Mesenchymal stem cell (in vitro differentiated cells and primary cell): Measurements from ENCODE around the gene CCNF.

Source experiments
- DNase-seq: peaks from one replicate; pipeline ENCODE4 v3.0.0-alpha.2; 2013
- H2AFZ ChIP-seq: one replicate; pipeline ENCODE4 v1.6.1; 2013; ENCODE audit warnings: low read depth, mild to moderate bottlenecking, control low read depth, inconsistent platforms, low read length, moderate library complexity
- H2AK5ac ChIP-seq: 2 replicates; pipeline ENCODE4 v1.6.1; 2013; ENCODE audit warnings: low read length, moderate library complexity, mild to moderate bottlenecking, inconsistent platforms; ENCODE audit not compliant: severe bottlenecking
- H2BK120ac ChIP-seq: one replicate; pipeline ENCODE4 v1.6.1; 2013; ENCODE audit warnings: low read depth, mild to moderate bottlenecking, inconsistent platforms, low read length, moderate library complexity
- H2BK12ac ChIP-seq, 2 experiments: one replicate each; pipeline ENCODE4 v1.6.1; 2013; ENCODE audit warnings: inconsistent platforms in 2 of 2, low read length in 2 of 2, mild to moderate bottlenecking in 2 of 2, moderate library complexity in 2 of 2, control low read depth in 1 of 2
- H2BK15ac ChIP-seq: one replicate; pipeline ENCODE4 v1.6.1; 2013; ENCODE audit warnings: mild to moderate bottlenecking, low read depth, inconsistent platforms; ENCODE audit not compliant: poor library complexity, severe bottlenecking
- H2BK5ac ChIP-seq: 2 replicates; pipeline ENCODE4 v1.6.1; 2013; ENCODE audit warnings: low read depth, mild to moderate bottlenecking, low read length, control low read depth, inconsistent platforms; ENCODE audit not compliant: poor library complexity, severe bottlenecking
- H3K14ac ChIP-seq, 2 experiments: one replicate each; pipeline ENCODE4 v1.6.1; 2013; ENCODE audit warnings: inconsistent platforms in 2 of 2, low read length in 2 of 2, control low read depth in 1 of 2, mild to moderate bottlenecking in 1 of 2, moderate library complexity in 1 of 2
- H3K18ac ChIP-seq, 2 experiments: one replicate each; pipeline ENCODE4 v1.6.1; 2013; ENCODE audit warnings: inconsistent platforms in 2 of 2, low read length in 2 of 2, control low read depth in 1 of 2, low read depth in 1 of 2, mild to moderate bottlenecking in 1 of 2
- H3K23ac ChIP-seq, 2 experiments: one replicate each; pipeline ENCODE4 v1.6.1; 2013; ENCODE audit warnings: inconsistent platforms in 2 of 2, low read length in 2 of 2, mild to moderate bottlenecking in 2 of 2, moderate library complexity in 2 of 2, control low read depth in 1 of 2
- H3K27ac ChIP-seq: 2 replicates; pipeline ENCODE4 v1.5.1; 2013; ENCODE audit warnings: mild to moderate bottlenecking, moderate library complexity, low read length, control low read depth, inconsistent platforms; ENCODE audit not compliant: poor library complexity, severe bottlenecking
- H3K27me3 ChIP-seq, 2 experiments: 2 replicates each; pipeline versions ENCODE4 v1.6.1 to v1.7.0; 2013; ENCODE audit warnings: low read length in 2 of 2, mild to moderate bottlenecking in 2 of 2, moderate library complexity in 2 of 2, control low read depth in 1 of 2, inconsistent platforms in 1 of 2; ENCODE audit not compliant: control insufficient read depth in 1 of 2, insufficient read depth in 1 of 2
- H3K36me3 ChIP-seq, 2 experiments: 2 replicates each; pipeline versions ENCODE4 v1.6.1 to v1.7.0; 2013; ENCODE audit warnings: low read length in 2 of 2, control low read depth in 1 of 2, inconsistent platforms in 1 of 2, low read depth in 1 of 2, mild to moderate bottlenecking in 1 of 2; ENCODE audit not compliant: insufficient read depth in 2 of 2, control insufficient read depth in 1 of 2
- H3K4ac ChIP-seq, 2 experiments: one replicate each; pipeline ENCODE4 v1.6.1; 2013; ENCODE audit warnings: inconsistent platforms in 2 of 2, low read length in 2 of 2, mild to moderate bottlenecking in 2 of 2, moderate library complexity in 2 of 2, control low read depth in 1 of 2, low read depth in 1 of 2
- H3K4me1 ChIP-seq: 2 replicates; pipeline ENCODE4 v1.6.1; 2013; ENCODE audit warnings: low read depth, low read length, control low read depth; ENCODE audit not compliant: control insufficient read depth, insufficient read depth
- H3K4me2 ChIP-seq: 2 replicates; pipeline ENCODE4 v1.6.1; 2013; ENCODE audit warnings: low read length, mild to moderate bottlenecking, inconsistent platforms; ENCODE audit not compliant: poor library complexity, severe bottlenecking
- H3K4me3 ChIP-seq, 2 experiments: 2 replicates each; pipeline versions ENCODE4 v1.5.1 to v1.7.0; 2013; ENCODE audit warnings: low read length in 2 of 2, mild to moderate bottlenecking in 2 of 2, control low read depth in 1 of 2, low read depth in 1 of 2; ENCODE audit not compliant: insufficient read depth in 1 of 2
- H3K79me1 ChIP-seq: replicated peaks from 2 replicates; pipeline ENCODE4 v1.6.1; 2013; ENCODE audit warnings: mild to moderate bottlenecking, control low read depth, low read length, inconsistent platforms; ENCODE audit not compliant: poor library complexity, severe bottlenecking
- H3K9ac ChIP-seq: 2 replicates; pipeline ENCODE4 v1.7.0; 2013; ENCODE audit warnings: mild to moderate bottlenecking, low read length, moderate library complexity
- H3K9me3 ChIP-seq: 2 replicates; pipeline ENCODE4 v1.7.0; 2013; ENCODE audit warnings: mild to moderate bottlenecking, low read length; ENCODE audit not compliant: control insufficient read depth
- H4K8ac ChIP-seq: one replicate; pipeline ENCODE4 v1.6.1; 2013; ENCODE audit warnings: inconsistent platforms, mild to moderate bottlenecking, low read length, moderate library complexity
- H4K91ac ChIP-seq: one replicate; pipeline ENCODE4 v1.6.1; 2013; ENCODE audit warnings: mild to moderate bottlenecking, low read length, inconsistent platforms
- WGBS: methylation state at CpG from one replicate; pipeline ENCODE4 v1.1.7; 2013; ENCODE audit warnings: mixed read lengths; 5-methylcytosine and 5-hydroxymethylcytosine counted together

CCNF gene

GRCh38 chr16:2499890-2500429, 70.7 kb downstream of the CCNF start:
- H3K4ac ChIP-seq: no peak overlapping the region
- peaks cover 15% of the 10 kb centered on the region for H3K79me1 ChIP-seq
- peaks cover 27% of the 10 kb centered on the region for H3K4me1 ChIP-seq
- H3K36me3 ChIP-seq: peaks cover 24 to 53% of the 10 kb centered on the region in 2 experiments
- WGBS: 95% methylated on average over 29 of the region's 29 CpGs
- no peak overlapping the region for H3K4me3 ChIP-seq
- no peak overlapping the region for H2BK5ac ChIP-seq
- no peak overlapping the region for H3K23ac ChIP-seq
- no peak overlapping the region for H3K4me2 ChIP-seq
- H2BK120ac ChIP-seq: no peak overlapping the region
- H3K27me3 ChIP-seq: no peaks in the 10 kb centered on the region
- no peak overlapping the region for H3K14ac ChIP-seq
- no peak overlapping the region for H2BK12ac ChIP-seq
- no peak overlapping the region for H4K8ac ChIP-seq
- H3K9ac ChIP-seq: no peak overlapping the region
- no peak for DNase-seq
- H2BK15ac ChIP-seq: no peak overlapping the region
- H3K18ac ChIP-seq: no peak overlapping the region
- no peak overlapping the region for H2AFZ ChIP-seq
- H2AK5ac ChIP-seq: no peak overlapping the region
- peak overlapping the region; percentile 18 for H4K91ac ChIP-seq
- H3K9me3 ChIP-seq: no peaks in the 10 kb centered on the region
- H3K27ac ChIP-seq: no peak overlapping the region

GRCh38 chr16:2500430-2500917, 71.2 kb downstream of the CCNF start:
- WGBS: 87% methylated on average over 20 of the region's 20 CpGs
- Histone ChIP-seq H2AFZ (no peak overlapping the region), H3K36me3 (peaks cover 24 to 53% of the 10 kb centered on the region in 2 experiments), H3K23ac (no peak overlapping the region), H4K8ac (no peak overlapping the region), H2BK120ac (no peak overlapping the region), H3K9me3 (no peaks in the 10 kb centered on the region), H3K27ac (no peak overlapping the region), H3K4me1 (peaks cover 27% of the 10 kb centered on the region), H3K27me3 (no peaks in the 10 kb centered on the region), H2BK15ac (no peak overlapping the region), H2AK5ac (no peak overlapping the region), H3K79me1 (peaks cover 15% of the 10 kb centered on the region), H2BK5ac (no peak overlapping the region), H3K4me3 (no peak overlapping the region), H3K4me2 (no peak overlapping the region), H3K4ac (no peak overlapping the region), H2BK12ac (peak overlapping the region in 1 of 2 experiments; percentile 71), H3K9ac (no peak overlapping the region), H4K91ac (peak overlapping the region; percentile 18), H3K14ac (no peak overlapping the region), H3K18ac (no peak overlapping the region)
- DNase-seq: no peak

DNA sequence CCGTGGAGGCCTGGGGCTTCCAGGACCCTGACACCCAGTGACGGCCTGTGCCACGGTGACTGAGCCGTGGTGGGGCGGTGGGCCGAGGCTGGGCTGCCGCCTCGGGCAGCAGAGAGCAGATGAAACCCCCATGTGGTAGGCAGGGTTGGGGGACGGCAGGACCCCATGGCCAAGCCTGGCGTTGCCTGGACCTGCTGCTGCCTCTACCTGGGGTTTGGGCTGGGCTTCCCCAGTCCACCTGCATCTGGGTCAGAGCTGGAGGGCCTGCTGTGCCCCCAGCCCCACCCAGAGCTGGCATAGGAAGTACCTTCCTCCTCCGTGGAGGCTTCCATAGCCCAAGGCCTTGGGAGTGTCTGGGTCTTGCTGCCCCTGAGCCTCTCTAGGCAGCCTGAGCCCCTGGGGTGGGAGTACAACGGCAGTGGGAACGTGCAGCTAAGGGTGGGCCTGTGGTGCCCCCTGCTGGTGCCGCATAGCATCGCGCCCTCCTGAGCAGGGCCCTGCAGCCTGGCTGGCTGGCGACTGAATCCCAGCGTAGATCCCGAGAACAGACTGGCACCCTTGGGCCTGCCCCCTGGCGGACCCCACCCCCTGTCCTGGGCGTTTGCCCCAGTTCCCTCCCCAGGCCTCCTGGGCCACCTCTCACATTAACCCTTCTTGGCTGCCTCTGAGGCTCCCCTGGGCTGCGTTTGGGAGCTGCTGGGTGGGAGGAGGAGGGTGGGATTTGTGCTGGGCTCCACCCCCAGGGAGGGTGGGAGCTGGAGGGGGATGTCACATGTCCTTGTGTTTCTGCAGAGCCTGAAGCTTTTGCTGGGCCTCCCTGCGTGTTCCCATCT, 71.9 kb downstream of the CCNF start:
- H3K4me1 ChIP-seq: peaks cover 29% of the 10 kb centered on the region
- H2BK120ac ChIP-seq: no peak overlapping the region
- peak overlapping the region; percentile 38 for H3K9ac ChIP-seq
- peaks cover 23 to 48% of the 10 kb centered on the region in 2 experiments for H3K36me3 ChIP-seq
- WGBS: 49% methylated on average over 19 of the region's 23 CpGs
- no peaks in the 10 kb centered on the region for H3K9me3 ChIP-seq
- no peak overlapping the region for H2BK15ac ChIP-seq
- H3K4ac ChIP-seq: peak overlapping the region in 1 of 2 experiments; percentile 30
- no peak overlapping the region for H3K18ac ChIP-seq
- no peak overlapping the region for H2BK5ac ChIP-seq
- peak; percentile 87 for DNase-seq
- H3K27me3 ChIP-seq: no peaks in the 10 kb centered on the region
- H3K4me2 ChIP-seq: peak overlapping the region; percentile 43
- peak overlapping the region; percentile 27 for H4K8ac ChIP-seq
- peak overlapping the region in 1 of 2 experiments; percentile 71 for H2BK12ac ChIP-seq
- H2AFZ ChIP-seq: no peak overlapping the region
- peaks cover 15% of the 10 kb centered on the region for H3K79me1 ChIP-seq
- peak overlapping the region; percentile 62 for H4K91ac ChIP-seq
- peak overlapping the region; percentile 38 for H2AK5ac ChIP-seq
- no peak overlapping the region for H3K23ac ChIP-seq
- H3K14ac ChIP-seq: no peak overlapping the region
- H3K4me3 ChIP-seq: no peak overlapping the region
- H3K27ac ChIP-seq: peak overlapping the region; percentile 89
